ENCODE measurements around the gene VSNL1. TPM values are rescaled to one million over a fixed set of nuclear protein-coding genes. Genes with fewer than 3 reads are reported as not detected.

VSNL1 gene
- total RNA-seq, 1 donor from 2014 or later = 0.05 TPM

DNA sequence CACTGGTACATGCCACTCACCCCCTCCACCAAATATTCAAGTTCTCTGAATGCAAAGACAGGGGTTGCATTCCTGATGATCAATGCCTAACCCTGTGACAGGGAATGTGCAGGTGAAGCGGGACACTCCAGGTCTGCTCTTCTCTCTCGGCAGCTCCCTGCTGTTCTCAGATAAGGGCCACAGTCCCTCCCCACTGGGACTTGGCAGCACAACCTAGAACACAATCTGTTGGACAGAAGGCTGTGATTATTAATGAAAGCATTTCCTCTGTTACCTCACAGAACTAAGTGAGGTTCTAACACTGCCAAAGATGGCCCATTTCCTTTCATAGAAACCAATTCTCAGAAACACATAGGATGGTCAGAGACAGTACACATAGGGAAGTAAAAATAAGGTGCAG, 42.7 kb downstream of the VSNL1 start:
- DNase-seq (ENCODE audit: low read depth) = no peak

DNA sequence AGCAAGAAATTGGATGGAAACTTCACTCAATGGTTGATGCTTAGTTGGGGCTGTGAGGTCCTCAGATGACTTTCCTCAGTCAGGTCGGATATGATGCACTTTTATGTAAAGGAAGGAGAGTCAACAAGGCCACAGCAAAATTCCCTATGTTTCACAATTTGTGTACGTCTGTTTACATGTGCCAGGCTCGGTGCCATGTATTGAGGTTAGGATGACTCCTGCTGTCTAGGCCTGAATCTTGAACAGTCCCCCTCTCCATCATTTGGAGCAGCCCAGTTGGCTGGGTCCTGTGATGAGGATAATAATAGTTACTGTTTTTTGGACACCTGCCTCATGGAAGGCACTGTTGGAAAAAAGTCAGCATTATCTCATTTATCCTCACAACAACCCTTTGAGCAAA, 43.1 kb downstream of the VSNL1 start:
- no peak for DNase-seq (ENCODE audit: low read depth)

DNA sequence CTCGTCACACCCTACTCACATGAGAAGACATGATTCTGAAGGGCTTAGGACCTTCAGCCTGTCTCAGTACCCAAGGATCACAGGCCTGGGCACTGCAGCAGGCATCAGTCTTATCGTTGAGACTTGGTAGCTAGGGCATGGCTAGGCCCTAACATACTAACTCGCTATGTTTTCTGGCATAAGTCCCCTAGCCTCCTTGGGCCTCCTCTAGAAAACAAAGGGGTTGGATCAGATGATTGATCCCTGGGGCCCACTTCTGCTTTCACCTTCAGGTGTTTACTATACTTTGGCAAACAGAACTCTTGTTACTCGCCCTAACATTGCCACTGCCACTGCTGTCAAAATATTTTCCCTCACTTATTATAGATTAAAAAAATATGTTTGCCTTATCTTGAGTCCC, 44.2 kb downstream of the VSNL1 start:
- no peak for DNase-seq (ENCODE audit: low read depth)

DNA sequence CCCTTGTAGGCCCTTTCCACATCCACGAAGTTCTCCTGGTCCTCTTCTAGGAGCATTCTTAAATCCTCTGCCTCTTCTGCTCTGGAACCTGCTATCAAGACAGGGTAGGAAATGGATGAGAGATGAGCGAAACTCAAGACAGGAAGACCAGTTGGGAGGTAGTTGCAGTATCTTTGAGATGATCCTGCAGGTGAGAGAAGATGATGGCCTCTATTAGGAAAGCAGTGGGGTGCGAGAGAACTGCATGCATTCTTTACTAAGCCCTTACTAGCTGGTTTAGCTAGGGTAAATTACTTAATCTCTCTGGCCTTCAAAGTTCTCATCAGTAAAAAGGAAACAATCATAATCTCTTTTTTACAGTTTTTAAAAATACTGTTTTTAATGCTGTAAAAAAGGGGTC, 47.0 kb downstream of the VSNL1 start:
- no peak for DNase-seq (ENCODE audit: low read depth)

DNA sequence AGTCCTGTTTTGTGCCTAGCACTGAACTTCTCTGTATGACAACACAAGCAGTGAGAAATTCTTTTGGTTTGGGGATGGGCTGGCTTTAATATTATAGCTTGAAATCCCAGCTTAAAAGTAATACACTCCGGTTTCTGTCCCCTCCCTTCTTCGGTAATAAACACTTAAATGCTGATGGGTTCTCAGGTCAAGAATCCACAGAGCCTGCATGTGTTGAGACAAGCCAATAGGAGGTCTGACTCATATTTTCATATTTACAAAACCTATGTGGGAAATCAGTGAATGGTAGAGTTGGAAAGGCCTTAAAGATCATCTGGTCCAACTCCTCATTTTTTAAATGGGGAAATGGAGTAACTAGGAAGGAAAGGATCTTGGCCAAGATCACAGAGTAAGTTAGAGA, 47.5 kb downstream of the VSNL1 start:
- no peak for DNase-seq (ENCODE audit: low read depth)

GRCh38 chr2:17589406-17590035, 49.0 kb downstream of the VSNL1 start:
- no peak for DNase-seq (ENCODE audit: low read depth)

DNA sequence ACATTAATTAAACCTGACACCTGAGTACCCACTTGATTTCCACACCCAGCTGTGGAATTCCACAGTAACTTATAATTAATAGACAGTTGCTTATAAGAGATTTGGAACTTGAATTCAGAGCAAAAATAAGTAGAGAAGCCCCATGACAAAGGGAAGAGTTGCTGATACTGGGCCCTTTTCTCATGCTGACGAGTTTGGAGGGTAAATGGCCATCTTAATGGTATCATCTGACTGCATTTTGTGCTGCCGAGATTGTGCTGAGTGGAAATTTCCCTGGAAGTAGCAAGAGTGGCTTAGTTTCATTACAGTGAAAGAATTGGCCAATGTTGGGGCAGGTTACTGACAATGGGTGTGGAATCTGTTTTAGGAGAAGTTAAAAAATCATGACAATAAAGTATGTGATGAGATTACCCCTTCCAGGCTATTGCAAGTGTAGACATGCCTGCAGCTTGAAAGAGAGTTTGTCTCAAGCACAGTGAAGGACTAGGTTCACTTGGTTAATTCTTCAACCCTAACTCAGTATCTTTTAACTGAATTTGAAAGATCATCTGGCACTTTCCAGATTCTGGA, 49.9 kb downstream of the VSNL1 start:
- no peak for DNase-seq (ENCODE audit: low read depth)

GRCh38 chr2:17591846-17592245, 51.4 kb downstream of the VSNL1 start:
- no peak for DNase-seq (ENCODE audit: low read depth)

GRCh38 chr2:17592731-17593409, 52.4 kb downstream of the VSNL1 start:
- no peak for DNase-seq (ENCODE audit: low read depth)

DNA sequence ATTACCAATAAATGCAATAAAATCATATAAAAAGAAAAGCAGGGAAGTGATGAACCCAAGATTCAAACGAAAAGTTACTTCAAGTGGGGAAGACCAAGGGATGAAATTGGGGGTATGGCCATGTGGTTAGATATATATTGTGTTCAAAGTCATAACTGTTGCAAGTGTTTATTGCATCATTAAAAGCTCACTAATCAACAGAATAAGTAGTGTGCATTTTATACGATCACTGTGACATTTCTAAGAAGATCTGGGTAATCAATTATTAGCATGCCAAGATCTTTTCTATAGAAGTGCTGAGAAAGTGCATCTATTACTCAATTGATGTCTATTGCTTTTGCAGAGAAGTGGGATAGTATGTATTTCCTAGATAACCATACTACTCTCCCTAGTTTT, 52.9 kb downstream of the VSNL1 start:
- no peak for DNase-seq (ENCODE audit: low read depth)

DNA sequence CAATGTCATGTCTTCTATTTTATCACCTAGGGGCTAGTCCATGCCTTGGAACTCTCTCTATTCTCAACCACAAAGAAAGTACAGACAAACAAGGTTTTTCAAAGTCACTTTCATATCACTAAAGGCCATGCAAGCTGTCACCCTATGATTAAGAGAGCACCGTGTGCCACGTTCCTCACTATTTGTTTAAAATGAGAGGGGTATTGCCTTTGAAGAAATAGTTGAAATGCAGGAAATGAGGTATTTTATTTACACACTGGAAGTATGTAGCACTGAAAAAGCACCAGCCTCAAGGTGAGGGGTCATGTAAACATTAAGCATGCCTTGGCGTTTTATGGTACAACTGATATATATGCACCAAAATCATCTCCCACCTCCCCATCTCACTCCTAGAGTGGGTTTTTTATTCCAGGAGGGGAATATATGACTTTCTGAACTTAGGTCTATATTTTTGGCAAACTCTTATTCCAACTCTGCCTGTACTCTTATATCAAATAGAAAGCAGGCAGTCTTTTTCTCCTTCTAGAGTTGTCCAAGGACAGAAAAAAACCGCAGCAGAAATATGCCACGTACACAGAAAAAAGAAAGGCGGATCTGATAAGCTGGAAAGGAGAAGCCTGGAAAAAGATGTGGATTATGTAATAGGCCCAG, 53.5 kb downstream of the VSNL1 start:
- DNase-seq (ENCODE audit: low read depth) = no peak

GRCh38 chr2:17594533-17595401, 54.3 kb downstream of the VSNL1 start:
- no peak for DNase-seq (ENCODE audit: low read depth)

DNA sequence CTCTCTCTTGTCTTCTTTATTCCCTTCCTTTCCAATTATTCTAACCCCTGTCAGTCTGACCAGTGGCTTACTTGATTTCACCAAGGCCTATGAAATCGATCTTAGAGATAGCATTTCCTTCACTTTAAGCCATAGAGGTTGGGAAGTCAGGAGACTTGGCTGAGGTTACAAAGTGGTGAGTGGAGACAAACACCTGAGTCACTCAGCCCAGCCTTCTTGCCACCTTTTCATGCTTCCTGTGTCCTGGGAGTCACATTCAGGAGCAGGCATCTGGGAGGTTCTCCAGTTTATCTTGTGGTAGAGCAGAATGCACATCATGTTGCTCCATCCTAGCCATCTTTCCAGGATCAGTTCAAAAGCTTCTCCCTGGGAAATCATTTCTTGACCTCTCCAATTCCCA, 59.1 kb downstream of the VSNL1 start:
- peak; percentile 4 for DNase-seq (ENCODE audit: low read depth)

- no peak for DNase-seq (ENCODE audit: low read depth)
These were observed 60.2 kb downstream of the VSNL1 start for GRCh38 chr2:17600556-17601204.

- DNase-seq (ENCODE audit: low read depth) = no peak
These were observed 63.6 kb downstream of the VSNL1 start for GRCh38 chr2:17604050-17604449.

- DNase-seq (ENCODE audit: low read depth) = no peak
These were observed 65.2 kb downstream of the VSNL1 start for GRCh38 chr2:17605696-17606095.

DNA sequence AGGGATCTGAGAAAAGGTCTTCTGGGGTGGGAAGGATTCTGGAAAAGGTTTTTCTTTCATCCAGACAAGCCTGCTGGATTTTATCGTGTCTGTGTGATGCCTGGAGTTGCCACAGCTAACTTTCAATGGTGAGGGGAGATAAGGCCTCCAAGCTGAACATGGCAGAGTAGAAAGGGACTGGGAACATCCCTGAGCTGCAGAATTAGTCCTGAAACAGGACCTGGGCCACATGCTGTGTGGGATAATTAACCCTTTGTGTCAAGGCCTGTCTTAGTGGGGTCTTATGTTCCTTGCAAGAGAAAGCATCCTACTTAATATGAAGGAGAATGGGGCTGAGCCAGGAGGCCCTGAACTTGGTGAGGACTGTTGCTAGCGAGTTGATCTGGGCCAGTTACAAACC, 66.4 kb downstream of the VSNL1 start:
- DNase-seq (ENCODE audit: low read depth) = no peak

GRCh38 chr2:17607379-17607778, 66.9 kb downstream of the VSNL1 start:
- DNase-seq (ENCODE audit: low read depth) = no peak

GRCh38 chr2:17608251-17608650, 67.8 kb downstream of the VSNL1 start:
- DNase-seq (ENCODE audit: low read depth) = no peak

DNA sequence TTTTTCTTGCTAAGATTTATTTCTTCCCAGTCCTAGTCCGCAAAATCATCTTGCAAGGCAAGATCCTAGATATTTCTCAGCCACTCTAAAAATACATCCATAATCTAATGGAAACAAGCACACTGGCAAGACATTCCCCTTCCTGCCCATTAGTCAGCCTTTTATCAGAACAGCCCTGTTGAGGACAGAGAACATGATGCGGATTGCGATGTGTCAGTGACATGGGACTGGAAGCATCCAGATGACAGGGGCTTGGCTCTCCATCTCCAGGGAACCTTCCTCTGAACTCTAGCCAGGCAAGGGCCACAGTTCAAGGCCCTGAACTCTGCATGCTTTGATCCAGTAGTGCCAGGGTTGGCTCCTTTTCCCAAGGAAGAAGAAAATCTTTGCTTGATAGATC, 70.0 kb downstream of the VSNL1 start:
- DNase-seq (ENCODE audit: low read depth) = no peak

DNA sequence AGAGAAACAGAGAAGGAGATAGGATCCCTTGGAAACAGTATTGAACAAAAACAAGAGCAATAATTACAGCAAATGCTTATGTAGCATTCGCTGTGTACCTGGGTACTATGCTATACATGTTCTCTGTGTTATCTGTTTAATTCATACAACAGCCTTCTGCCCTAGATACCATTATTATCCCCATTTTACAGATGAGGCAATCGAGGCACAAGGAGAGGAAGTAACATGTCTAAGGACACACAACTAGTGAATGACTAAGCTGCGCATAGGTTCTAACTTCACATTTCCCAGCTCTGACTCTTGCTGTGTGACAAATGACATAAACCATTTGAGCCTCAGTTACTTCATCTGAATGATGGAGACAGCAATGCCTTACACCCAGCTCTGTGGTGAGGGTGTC, 70.5 kb downstream of the VSNL1 start:
- DNase-seq (ENCODE audit: low read depth) = no peak

All from renal cortical epithelial cell (primary cell).